Fibroblast of skin of right quadriceps (primary cell): ENCODE measurements around the gene NAALADL2.
A peak's percentile ranks its signal among the peaks of the same experiment; 100 is the strongest.
"Not testable (repeated sequence)": the region's sequence is repeated elsewhere in the genome, so short reads cannot be mapped to it uniquely, and the experiment has no call there.

Experiments
- DNase-seq: peaks from one replicate; pipeline ENCODE4 v3.0.0-alpha.2; 2013

The NAALADL2 gene

GRCh38 chr3:175271465-175271864 lies 412.3 kb downstream of the NAALADL2 start:
- DNase-seq = not testable (repeated sequence)

GRCh38 chr3:175272392-175272791 lies 413.3 kb downstream of the NAALADL2 start:
- DNase-seq = no peak

- no peak for DNase-seq
Measured at GRCh38 chr3:175273573-175273972, 414.4 kb downstream of the NAALADL2 start.

- no peak for DNase-seq
Measured at GRCh38 chr3:175274056-175274455, 414.9 kb downstream of the NAALADL2 start.

GRCh38 chr3:175274474-175275218 lies 415.5 kb downstream of the NAALADL2 start:
- no peak for DNase-seq

GRCh38 chr3:175278680-175279079 lies 419.5 kb downstream of the NAALADL2 start:
- no peak for DNase-seq

- DNase-seq = no peak
Measured at GRCh38 chr3:175279457-175279856, 420.3 kb downstream of the NAALADL2 start.

- DNase-seq = no peak
Measured at GRCh38 chr3:175279911-175280310, 420.8 kb downstream of the NAALADL2 start.

- DNase-seq = no peak
Measured at GRCh38 chr3:175287361-175287963, 428.3 kb downstream of the NAALADL2 start.

- peak; percentile 53 for DNase-seq
Measured at GRCh38 chr3:175288621-175289020, 429.5 kb downstream of the NAALADL2 start.

- no peak for DNase-seq
Measured at GRCh38 chr3:175294793-175295192, 435.7 kb downstream of the NAALADL2 start.

- no peak for DNase-seq
Measured at GRCh38 chr3:175295248-175296130, 436.4 kb downstream of the NAALADL2 start.

- DNase-seq = peak; percentile 55
Measured at GRCh38 chr3:175297216-175297615, 438.1 kb downstream of the NAALADL2 start.

GRCh38 chr3:175301741-175302140 lies 442.6 kb downstream of the NAALADL2 start:
- no peak for DNase-seq

GRCh38 chr3:175304404-175304803 lies 445.3 kb downstream of the NAALADL2 start:
- no peak for DNase-seq

GRCh38 chr3:175307642-175308041 lies 448.5 kb downstream of the NAALADL2 start:
- no peak for DNase-seq

GRCh38 chr3:175308097-175308496 lies 449.0 kb downstream of the NAALADL2 start:
- no peak for DNase-seq

- no peak for DNase-seq
Measured at GRCh38 chr3:175310046-175310445, 450.9 kb downstream of the NAALADL2 start.

- DNase-seq = no peak
Measured at GRCh38 chr3:175311404-175311803, 452.3 kb downstream of the NAALADL2 start.

- DNase-seq = no peak
Measured at GRCh38 chr3:175311946-175312345, 452.8 kb downstream of the NAALADL2 start.

- DNase-seq = peak; percentile 8
Measured at GRCh38 chr3:175312791-175313190, 453.7 kb downstream of the NAALADL2 start.

GRCh38 chr3:175316799-175317198 lies 457.7 kb downstream of the NAALADL2 start:
- DNase-seq = no peak

GRCh38 chr3:175325440-175325839 lies 466.3 kb downstream of the NAALADL2 start:
- DNase-seq = no peak

GRCh38 chr3:175326041-175326440 lies 466.9 kb downstream of the NAALADL2 start:
- no peak for DNase-seq
